SU-DHL-6 (cell line): ENCODE measurements around the gene PGGHG.
"Not testable (repeated sequence)": the region's sequence is repeated elsewhere in the genome, so short reads cannot be mapped to it uniquely, and the experiment has no call there.

Experiments used
- H2AFZ ChIP-seq: fragments of 200-600 bp; sonication (generic); 2 replicates; pipeline ENCODE4 v1.6.1; 2014; ENCODE audit warnings: low read depth, mild to moderate bottlenecking, moderate library complexity, mixed read lengths, antibody characterized with exemption, low read length; ENCODE audit not compliant: severe bottlenecking
- H3F3A ChIP-seq: fragments of 200-600 bp; shearing (Covaris generic); 2 replicates; pipeline ENCODE4 v1.6.0; 2016; ENCODE audit warnings: antibody characterized with exemption, mild to moderate bottlenecking; ENCODE audit not compliant: insufficient read depth
- H3K27ac ChIP-seq: fragments of 200-600 bp; sonication (generic); 2 replicates; pipeline ENCODE4 v1.5.1; 2016; ENCODE audit warnings: low read depth, mild to moderate bottlenecking, low read length, moderate library complexity, mixed read lengths
- H3K27me3 ChIP-seq: fragments of 200-600 bp; sonication (generic), shearing (Covaris generic); 2 replicates; pipeline ENCODE4 v1.6.0; 2014; ENCODE audit warnings: mild to moderate bottlenecking, low read length
- H3K36me3 ChIP-seq: fragments of 200-600 bp; sonication (generic); 2 replicates; pipeline ENCODE4 v1.6.1; 2014; ENCODE audit warnings: mild to moderate bottlenecking, low read length, mixed read lengths
- H3K4me2 ChIP-seq: fragments of 300-600, 200-600 bp; shearing (Covaris generic), sonication (generic); 2 replicates; pipeline ENCODE4 v1.6.0; 2014; ENCODE audit warnings: low read length, low read depth, mild to moderate bottlenecking; ENCODE audit not compliant: poor library complexity, severe bottlenecking
- H3K4me3 ChIP-seq: fragments of 200-600 bp; sonication (generic); 2 replicates; pipeline ENCODE4 v1.5.1; 2014; ENCODE audit warnings: antibody characterized with exemption, low read length, mild to moderate bottlenecking, mixed read lengths; ENCODE audit not compliant: insufficient read depth, poor library complexity, severe bottlenecking
- H3K79me2 ChIP-seq: fragments of 200-600 bp; sonication (generic); 2 replicates; pipeline ENCODE4 v1.6.1; 2014; ENCODE audit warnings: mild to moderate bottlenecking, low read length, moderate library complexity; ENCODE audit not compliant: insufficient read depth
- H3K9ac ChIP-seq: fragments of 200-600 bp; sonication (generic); 2 replicates; pipeline ENCODE4 v1.7.0; 2014; ENCODE audit warnings: mild to moderate bottlenecking, low read length
- H3K9me2 ChIP-seq: fragments of 200-600 bp; sonication (generic); replicated peaks from 2 replicates; pipeline ENCODE4 v1.6.1; 2014; ENCODE audit warnings: low read length; ENCODE audit not compliant: insufficient read depth
- H3K9me3 ChIP-seq: fragments of 200-600 bp; sonication (generic); 2 replicates; pipeline ENCODE4 v1.6.1; 2014; ENCODE audit warnings: low read length, mixed read lengths; ENCODE audit not compliant: insufficient read depth
- H4K20me1 ChIP-seq: fragments of 200-600 bp; sonication (generic); 2 replicates; pipeline ENCODE4 v1.6.1; 2014; ENCODE audit warnings: low read depth, mild to moderate bottlenecking, antibody characterized with exemption, low read length, moderate library complexity, mixed read lengths
- EZH2phosphoT487 ChIP-seq: fragments of 200-600 bp; sonication (generic), shearing (Covaris generic); conservative IDR thresholded peaks from 2 replicates; pipeline ENCODE4 v1.6.1; 2018; ENCODE audit warnings: mild to moderate bottlenecking, antibody characterized with exemption, low read length, moderate library complexity, mixed read lengths
- TF ChIP-seq, protein P1 (sequence below): fragments of 200-600 bp; sonication (generic); IDR thresholded peaks from one replicate; pipeline ENCODE4 v1.5.1; 2017; ENCODE audit warnings: antibody characterized with exemption, mild to moderate bottlenecking, low read length, moderate library complexity; ENCODE audit not compliant: insufficient read depth, poor library complexity, severe bottlenecking

The PGGHG gene

DNA sequence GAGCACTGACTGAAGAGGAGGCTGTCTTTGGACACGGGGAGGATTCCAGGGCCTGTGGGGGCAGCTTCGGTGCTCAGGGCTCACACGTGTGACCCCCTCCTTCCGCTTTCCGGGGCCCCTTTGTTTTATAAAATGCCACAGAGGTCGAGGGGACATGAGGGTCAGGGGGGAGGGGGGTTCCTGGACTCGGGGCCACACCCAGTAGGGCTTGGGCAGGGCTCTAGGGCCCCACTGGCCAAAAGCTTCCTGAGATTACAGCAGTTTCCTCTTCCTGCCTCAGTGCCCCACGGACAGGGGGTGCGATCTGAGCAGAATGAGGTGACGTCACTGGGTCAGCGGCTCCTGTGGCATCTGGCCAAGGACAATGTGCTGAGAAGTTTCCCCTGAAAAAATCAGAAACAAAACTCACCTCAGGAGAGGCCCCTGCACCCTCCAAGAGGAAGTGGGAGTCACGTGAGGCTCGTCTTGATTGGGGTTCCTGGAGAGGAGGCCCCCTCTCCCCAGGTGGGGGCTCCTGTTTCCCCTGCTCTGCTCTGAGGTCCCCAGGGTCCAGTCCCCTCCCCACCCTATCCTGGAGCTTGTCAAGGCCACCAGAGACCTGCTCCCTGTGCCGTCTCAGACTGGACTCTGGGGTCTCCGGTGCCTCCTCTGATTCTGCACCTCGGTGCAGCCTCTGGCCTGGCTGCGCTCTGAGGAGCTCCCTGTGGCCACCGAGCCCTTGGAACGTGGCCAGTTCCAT lies 38.1 kb downstream of the PGGHG start:
- H3F3A ChIP-seq = peaks cover 25% of the 10 kb centered on the region
- no peaks in the 10 kb centered on the region for H3K9me2 ChIP-seq
- no peak for TF ChIP-seq EZH2phosphoT487
- TF ChIP-seq, protein P1, sequence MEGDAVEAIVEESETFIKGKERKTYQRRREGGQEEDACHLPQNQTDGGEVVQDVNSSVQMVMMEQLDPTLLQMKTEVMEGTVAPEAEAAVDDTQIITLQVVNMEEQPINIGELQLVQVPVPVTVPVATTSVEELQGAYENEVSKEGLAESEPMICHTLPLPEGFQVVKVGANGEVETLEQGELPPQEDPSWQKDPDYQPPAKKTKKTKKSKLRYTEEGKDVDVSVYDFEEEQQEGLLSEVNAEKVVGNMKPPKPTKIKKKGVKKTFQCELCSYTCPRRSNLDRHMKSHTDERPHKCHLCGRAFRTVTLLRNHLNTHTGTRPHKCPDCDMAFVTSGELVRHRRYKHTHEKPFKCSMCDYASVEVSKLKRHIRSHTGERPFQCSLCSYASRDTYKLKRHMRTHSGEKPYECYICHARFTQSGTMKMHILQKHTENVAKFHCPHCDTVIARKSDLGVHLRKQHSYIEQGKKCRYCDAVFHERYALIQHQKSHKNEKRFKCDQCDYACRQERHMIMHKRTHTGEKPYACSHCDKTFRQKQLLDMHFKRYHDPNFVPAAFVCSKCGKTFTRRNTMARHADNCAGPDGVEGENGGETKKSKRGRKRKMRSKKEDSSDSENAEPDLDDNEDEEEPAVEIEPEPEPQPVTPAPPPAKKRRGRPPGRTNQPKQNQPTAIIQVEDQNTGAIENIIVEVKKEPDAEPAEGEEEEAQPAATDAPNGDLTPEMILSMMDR = no peak
- no peaks in the 10 kb centered on the region for H3K27me3 ChIP-seq
- peak overlapping the region; percentile 51 for H3K9ac ChIP-seq
- no peaks in the 10 kb centered on the region for H3K36me3 ChIP-seq
- peak overlapping the region; percentile 43 for H3K4me2 ChIP-seq
- H3K27ac ChIP-seq = peak overlapping the region; percentile 84
- H3K9me3 ChIP-seq = no peaks in the 10 kb centered on the region
- no peaks in the 10 kb centered on the region for H3K79me2 ChIP-seq
- H2AFZ ChIP-seq = peak overlapping the region; percentile 60
- no peaks in the 10 kb centered on the region for H4K20me1 ChIP-seq
- no peak overlapping the region for H3K4me3 ChIP-seq

DNA sequence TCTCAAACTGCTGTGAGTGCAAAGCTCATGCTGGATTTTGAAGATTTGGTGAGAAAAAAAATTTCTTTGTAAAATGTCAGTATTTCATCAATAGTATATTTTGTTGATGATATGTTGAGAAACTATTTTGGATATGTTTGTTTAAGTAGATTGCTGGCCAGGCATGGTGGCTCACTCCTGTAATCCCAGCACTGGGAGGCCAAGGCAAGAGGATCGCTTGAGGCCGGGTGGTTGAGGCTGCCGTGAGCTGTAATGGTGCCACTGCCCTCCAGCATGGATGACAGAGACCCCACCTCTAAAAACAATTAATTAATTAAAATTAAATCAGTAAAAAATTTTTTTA lies 38.6 kb downstream of the PGGHG start:
- H3K9me2 ChIP-seq = no peaks in the 10 kb centered on the region
- H4K20me1 ChIP-seq = no peaks in the 10 kb centered on the region
- H3K27ac ChIP-seq = peak overlapping the region; percentile 84
- peaks cover 25% of the 10 kb centered on the region for H3F3A ChIP-seq
- H3K79me2 ChIP-seq = no peaks in the 10 kb centered on the region
- H3K4me3 ChIP-seq = no peak overlapping the region
- H3K9me3 ChIP-seq = no peaks in the 10 kb centered on the region
- H2AFZ ChIP-seq = peak overlapping the region; percentile 60
- H3K4me2 ChIP-seq = peak overlapping the region; percentile 43
- H3K27me3 ChIP-seq = no peaks in the 10 kb centered on the region
- H3K9ac ChIP-seq = peak overlapping the region; percentile 51
- TF ChIP-seq EZH2phosphoT487 = no peak
- TF ChIP-seq, protein P1 = no peak
- no peaks in the 10 kb centered on the region for H3K36me3 ChIP-seq

DNA sequence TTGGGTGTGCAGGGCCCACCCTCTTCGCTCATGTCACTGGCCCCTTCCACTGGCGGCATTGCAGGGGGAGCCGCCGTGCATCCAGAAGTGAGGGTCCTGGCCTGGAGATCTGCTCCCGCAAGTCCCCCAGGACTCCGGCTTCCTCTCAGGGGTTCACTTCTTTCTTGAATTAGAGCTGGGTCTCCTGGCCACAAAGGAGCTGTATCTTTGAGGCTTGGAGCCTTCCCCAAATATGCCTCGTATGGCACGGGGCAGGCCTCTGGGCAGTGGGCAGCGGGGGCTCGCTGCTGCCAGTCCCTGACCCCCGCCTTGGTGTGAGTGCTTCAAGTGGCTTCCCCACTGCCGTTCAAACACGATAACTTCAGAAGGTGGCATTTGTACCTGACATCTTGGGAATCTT lies 39.1 kb downstream of the PGGHG start:
- no peaks in the 10 kb centered on the region for H3K79me2 ChIP-seq
- H3K9ac ChIP-seq = no peak overlapping the region
- no peak overlapping the region for H2AFZ ChIP-seq
- H3K4me3 ChIP-seq = no peak overlapping the region
- no peaks in the 10 kb centered on the region for H3K36me3 ChIP-seq
- H4K20me1 ChIP-seq = no peaks in the 10 kb centered on the region
- no peak for TF ChIP-seq EZH2phosphoT487
- TF ChIP-seq, protein P1 = no peak
- peaks cover 25% of the 10 kb centered on the region for H3F3A ChIP-seq
- H3K27me3 ChIP-seq = no peaks in the 10 kb centered on the region
- H3K27ac ChIP-seq = peak overlapping the region; percentile 61; the same call in 1 of the 2 replicates
- no peak overlapping the region for H3K4me2 ChIP-seq
- H3K9me2 ChIP-seq = no peaks in the 10 kb centered on the region
- no peaks in the 10 kb centered on the region for H3K9me3 ChIP-seq

DNA sequence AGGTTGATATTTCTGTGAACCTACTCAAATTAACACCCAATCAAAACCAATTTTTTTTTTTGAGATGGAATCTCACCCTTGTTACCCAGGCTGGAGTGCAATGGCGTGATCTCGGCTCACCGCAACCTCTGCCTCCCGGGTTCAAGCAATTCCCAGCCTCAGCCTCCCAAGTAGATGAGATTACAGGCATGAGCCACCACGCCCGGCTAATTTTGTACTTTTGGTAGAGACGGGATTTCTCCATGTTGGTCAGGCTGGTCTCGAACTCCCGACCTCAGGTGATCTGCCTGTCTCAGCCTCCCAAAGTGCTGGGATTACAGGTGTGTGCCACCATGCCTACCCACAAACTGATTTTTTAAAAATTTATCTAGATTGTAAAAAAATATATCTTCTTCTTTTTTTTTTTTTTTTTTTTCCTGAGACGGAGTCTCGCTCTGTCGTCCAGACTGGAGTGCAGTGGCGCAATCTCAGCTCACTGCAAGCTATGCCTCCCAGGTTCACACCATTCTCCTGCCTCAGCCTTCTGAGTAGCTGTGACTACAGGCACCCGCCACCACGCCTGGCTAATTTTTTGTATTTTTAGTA lies 39.7 kb downstream of the PGGHG start:
- Histone ChIP-seq H3F3A (peaks cover 25% of the 10 kb centered on the region), H3K27ac (peak overlapping the region; percentile 61)

More for the DNA sequence above, 39.7 kb downstream of the PGGHG start:
- H2AFZ ChIP-seq, H3K9me2 ChIP-seq, H3K4me3 ChIP-seq, H3K9ac ChIP-seq, H3K27me3 ChIP-seq, H3K9me3 ChIP-seq, H3K36me3 ChIP-seq, H4K20me1 ChIP-seq, H3K79me2 ChIP-seq: not testable (repeated sequence)
- peak overlapping the region; percentile 30 for H3K4me2 ChIP-seq
